ENCODE results near the gene FCHSD2. TPM values are rescaled to one million over a fixed set of nuclear protein-coding genes. Genes with fewer than 3 reads are reported as not detected.

The FCHSD2 gene
- total and polyA plus RNA-seq, 4 donors = 14.7 to 41.6 (median 32.6) TPM

- H3K9ac ChIP-seq (ENCODE audit: insufficient read depth in 1 of 2, low read length in 2 of 2) = no peak overlapping the region
- H3K4me3 ChIP-seq = no peak overlapping the region
- 99% methylated on average over 9 of the region's 9 CpGs for WGBS, 2 donors
- no peak for ATAC-seq (ENCODE audit: insufficient read depth, low FRiP score)
- no peaks in the 10 kb centered on the region for H3K4me1 ChIP-seq (ENCODE audit: control insufficient read depth in 5 of 5, insufficient read depth in 5 of 5, low read length in 5 of 5)
- H3K36me3 ChIP-seq (ENCODE audit: control insufficient read depth in 4 of 4, insufficient read depth in 4 of 4, low read length in 4 of 4) = peaks cover 0 to 6% (median 0%) of the 10 kb centered on the region in 4 donors
- H3K9me3 ChIP-seq (ENCODE audit: control insufficient read depth in 4 of 4, insufficient read depth in 3 of 4, low read length in 3 of 4) = no peaks in the 10 kb centered on the region
- H3K27me3 ChIP-seq (ENCODE audit: control insufficient read depth in 3 of 3, insufficient read depth in 3 of 3, low read length in 2 of 3) = no peaks in the 10 kb centered on the region
- TF ChIP-seq, protein P1, sequence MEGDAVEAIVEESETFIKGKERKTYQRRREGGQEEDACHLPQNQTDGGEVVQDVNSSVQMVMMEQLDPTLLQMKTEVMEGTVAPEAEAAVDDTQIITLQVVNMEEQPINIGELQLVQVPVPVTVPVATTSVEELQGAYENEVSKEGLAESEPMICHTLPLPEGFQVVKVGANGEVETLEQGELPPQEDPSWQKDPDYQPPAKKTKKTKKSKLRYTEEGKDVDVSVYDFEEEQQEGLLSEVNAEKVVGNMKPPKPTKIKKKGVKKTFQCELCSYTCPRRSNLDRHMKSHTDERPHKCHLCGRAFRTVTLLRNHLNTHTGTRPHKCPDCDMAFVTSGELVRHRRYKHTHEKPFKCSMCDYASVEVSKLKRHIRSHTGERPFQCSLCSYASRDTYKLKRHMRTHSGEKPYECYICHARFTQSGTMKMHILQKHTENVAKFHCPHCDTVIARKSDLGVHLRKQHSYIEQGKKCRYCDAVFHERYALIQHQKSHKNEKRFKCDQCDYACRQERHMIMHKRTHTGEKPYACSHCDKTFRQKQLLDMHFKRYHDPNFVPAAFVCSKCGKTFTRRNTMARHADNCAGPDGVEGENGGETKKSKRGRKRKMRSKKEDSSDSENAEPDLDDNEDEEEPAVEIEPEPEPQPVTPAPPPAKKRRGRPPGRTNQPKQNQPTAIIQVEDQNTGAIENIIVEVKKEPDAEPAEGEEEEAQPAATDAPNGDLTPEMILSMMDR (IDR thresholded peaks at IDR 0.05; ENCODE audit: control extremely low read depth, extremely low read depth) = no peak
- DNase-seq = no peak
- no peak overlapping the region for H3K27ac ChIP-seq (ENCODE audit: low read depth in 1 of 2, low read length in 1 of 2)
Measured at GRCh38 chr11:73078631-73079030, 63.5 kb downstream of the FCHSD2 start.

- Histone ChIP-seq H3K9me3 (ENCODE audit: control insufficient read depth in 4 of 4, insufficient read depth in 3 of 4, low read length in 3 of 4) (no peaks in the 10 kb centered on the region), H3K4me3 (no peak overlapping the region), H3K27ac (ENCODE audit: low read depth in 1 of 2, low read length in 1 of 2) (no peak overlapping the region), H3K27me3 (ENCODE audit: control insufficient read depth in 3 of 3, insufficient read depth in 3 of 3, low read length in 2 of 3) (no peaks in the 10 kb centered on the region), H3K9ac (ENCODE audit: insufficient read depth in 1 of 2, low read length in 2 of 2) (no peak overlapping the region), H3K4me1 (ENCODE audit: control insufficient read depth in 5 of 5, insufficient read depth in 5 of 5, low read length in 5 of 5) (peaks cover 0 to 12% (median 0%) of the 10 kb centered on the region in 5 donors), H3K36me3 (ENCODE audit: control insufficient read depth in 4 of 4, insufficient read depth in 4 of 4, low read length in 4 of 4) (peaks cover 0 to 5% (median 0%) of the 10 kb centered on the region in 4 donors)
- DNase-seq (no peak), ATAC-seq (ENCODE audit: insufficient read depth, low FRiP score) (no peak)
- TF ChIP-seq, protein P1 (IDR thresholded peaks at IDR 0.05; ENCODE audit: control extremely low read depth, extremely low read depth) = no peak
Measured at GRCh38 chr11:73077454-73077853, 64.7 kb downstream of the FCHSD2 start.

GRCh38 chr11:73074319-73074718 lies 67.8 kb downstream of the FCHSD2 start:
- peaks cover 0 to 16% (median 0%) of the 10 kb centered on the region in 5 donors for H3K4me1 ChIP-seq (ENCODE audit: control insufficient read depth in 5 of 5, insufficient read depth in 5 of 5, low read length in 5 of 5)
- 79 to 87% methylated on average over 1 of the region's 1 CpG for WGBS, 2 donors

More at GRCh38 chr11:73074319-73074718, 67.8 kb downstream of the FCHSD2 start:
- Histone ChIP-seq H3K9me3 (ENCODE audit: control insufficient read depth in 4 of 4, insufficient read depth in 3 of 4, low read length in 3 of 4) (no peaks in the 10 kb centered on the region), H3K9ac (ENCODE audit: insufficient read depth in 1 of 2, low read length in 2 of 2) (no peak overlapping the region), H3K4me3 (no peak overlapping the region), H3K27ac (ENCODE audit: low read depth in 1 of 2, low read length in 1 of 2) (no peak overlapping the region), H3K27me3 (ENCODE audit: control insufficient read depth in 3 of 3, insufficient read depth in 3 of 3, low read length in 2 of 3) (no peaks in the 10 kb centered on the region), H3K36me3 (ENCODE audit: control insufficient read depth in 4 of 4, insufficient read depth in 4 of 4, low read length in 4 of 4) (peaks cover 0 to 5% (median 0%) of the 10 kb centered on the region in 4 donors)
- DNase-seq (no peak), ATAC-seq (ENCODE audit: insufficient read depth, low FRiP score) (no peak)
- TF ChIP-seq, protein P1 (IDR thresholded peaks at IDR 0.05; ENCODE audit: control extremely low read depth, extremely low read depth) = no peak
